Measurements from ENCODE around the gene SLC3A2.
"Not testable (repeated sequence)": the region's sequence is repeated elsewhere in the genome, so short reads cannot be mapped to it uniquely, and the experiment has no call there.

SLC3A2 gene

GRCh38 chr11:62930666-62931065 lies 50.0 kb downstream of the SLC3A2 start:
- no peak for DNase-seq (ENCODE audit: low spot score)

DNA sequence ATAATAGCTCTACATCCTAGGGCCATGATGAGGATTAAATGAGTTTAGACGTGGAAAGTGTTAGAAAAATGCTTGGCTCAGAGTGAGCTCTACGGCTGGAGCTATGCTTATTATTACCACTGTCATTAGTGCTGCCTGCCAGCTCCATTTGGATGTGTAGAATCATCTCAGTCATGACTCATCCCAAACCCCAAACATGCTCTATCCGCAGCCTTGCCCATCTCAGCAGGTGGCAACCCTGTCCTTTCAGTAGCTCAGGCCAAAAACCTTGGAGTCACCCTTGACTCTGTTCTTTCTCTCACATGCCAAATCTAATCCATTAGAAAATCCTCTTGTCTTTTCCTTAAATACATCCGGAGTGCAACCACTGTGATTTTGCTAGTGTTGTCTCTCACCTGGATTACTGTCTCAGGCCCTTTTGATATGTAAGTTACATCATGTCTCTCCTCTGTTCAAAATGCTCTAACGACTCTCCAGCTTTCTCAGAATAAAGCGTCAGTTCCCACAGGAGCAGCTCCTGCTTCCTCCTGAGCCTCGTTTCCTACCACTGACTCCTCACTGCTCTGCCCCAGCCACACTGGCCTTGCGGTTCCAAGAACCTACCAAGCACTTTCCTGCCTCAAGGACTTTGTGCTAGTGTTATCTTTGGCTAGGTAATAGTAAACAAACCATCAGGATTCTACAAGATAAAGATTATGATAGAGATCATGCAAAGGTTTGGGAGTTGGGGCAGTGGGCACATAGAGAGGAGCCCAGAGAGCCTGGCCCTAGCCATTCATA lies 51.0 kb downstream of the SLC3A2 start:
- DNase-seq (ENCODE audit: low spot score) = no peak

GRCh38 chr11:62933285-62933684 lies 52.6 kb downstream of the SLC3A2 start:
- DNase-seq (ENCODE audit: low spot score) = no peak

GRCh38 chr11:62933750-62934495 lies 53.2 kb downstream of the SLC3A2 start:
- DNase-seq (ENCODE audit: low spot score) = no peak

DNA sequence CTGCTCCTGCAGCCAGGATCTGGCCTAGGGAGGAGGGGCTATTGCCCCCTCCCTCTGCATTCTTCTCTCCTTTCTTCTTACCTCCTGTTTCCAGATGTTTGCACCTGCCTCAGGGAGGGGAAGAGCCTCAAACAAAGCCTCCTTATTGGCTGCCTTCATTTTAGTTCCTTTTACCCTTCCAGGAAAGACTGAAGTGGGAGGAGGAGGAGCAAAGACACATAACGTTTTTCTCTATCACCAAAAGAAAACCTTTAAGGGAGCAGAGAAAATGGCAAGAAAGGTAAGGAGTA lies 53.7 kb downstream of the SLC3A2 start:
- no peak for DNase-seq (ENCODE audit: low spot score)

DNA sequence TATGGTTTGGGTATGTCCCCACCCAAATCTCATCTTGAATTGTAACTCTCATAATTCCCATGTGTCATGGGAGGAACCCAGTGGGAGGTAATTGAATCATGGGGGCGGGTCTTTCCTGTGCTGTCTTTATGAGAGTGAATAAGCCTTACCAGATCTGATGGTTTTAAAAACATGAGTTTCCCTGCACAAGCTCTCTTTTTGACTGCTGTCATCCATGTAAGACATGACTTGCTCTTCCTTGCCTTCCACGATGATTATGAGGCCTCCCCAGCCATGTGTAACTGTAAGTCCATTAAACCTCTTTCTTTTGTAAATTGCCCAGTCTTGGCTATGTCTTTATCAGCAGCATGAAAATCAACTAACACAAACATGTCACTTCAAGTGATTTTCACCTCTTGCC lies 56.8 kb downstream of the SLC3A2 start:
- not testable (repeated sequence) for DNase-seq (ENCODE audit: low spot score)
